Astrocyte of the hippocampus (primary cell): ENCODE measurements around the gene HCN2.
A peak's percentile ranks its signal among the peaks of the same experiment; 100 is the strongest.
"Not testable (repeated sequence)": the region's sequence is repeated elsewhere in the genome, so short reads cannot be mapped to it uniquely, and the experiment has no call there.

Experiments
- DNase-seq: peaks from one replicate; pipeline ENCODE4 v3.0.0; 2011; ENCODE audit warnings: low read depth, low spot score

HCN2 gene

DNA sequence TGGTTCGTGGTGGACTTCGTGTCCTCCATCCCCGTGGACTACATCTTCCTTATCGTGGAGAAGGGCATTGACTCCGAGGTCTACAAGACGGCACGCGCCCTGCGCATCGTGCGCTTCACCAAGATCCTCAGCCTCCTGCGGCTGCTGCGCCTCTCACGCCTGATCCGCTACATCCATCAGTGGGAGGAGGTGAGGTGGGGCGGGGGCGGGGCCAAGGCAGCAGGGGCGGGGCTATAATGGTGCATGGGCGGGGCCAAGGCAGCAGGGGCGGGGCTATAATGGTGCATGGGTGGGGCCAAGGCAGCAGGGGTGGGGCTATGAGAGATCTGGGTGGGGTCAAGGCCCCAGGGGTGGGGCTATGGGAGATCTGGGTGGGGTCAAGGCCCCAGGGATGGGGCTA is 14.1 kb downstream of the HCN2 start:
- DNase-seq = not testable (repeated sequence)

DNA sequence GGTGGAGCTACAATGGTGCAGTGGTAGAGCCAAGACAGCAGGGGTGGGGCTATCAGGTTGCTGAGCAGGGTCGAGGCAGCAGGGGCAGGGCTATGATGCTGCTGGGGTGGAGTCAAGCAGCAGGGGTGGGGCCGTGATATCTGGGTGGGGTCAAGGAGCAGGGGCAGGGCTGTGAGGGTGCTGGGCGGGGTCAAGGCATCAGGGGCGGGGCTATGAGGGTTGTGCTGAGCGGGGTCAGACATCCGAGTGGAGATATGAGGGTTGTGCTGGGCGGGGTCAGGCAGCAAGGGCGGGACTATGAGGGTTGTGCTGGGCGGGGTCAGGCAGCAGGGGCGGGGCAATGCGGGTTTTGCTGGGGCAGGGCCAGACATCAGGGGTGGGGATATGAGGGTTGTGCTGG is 14.7 kb downstream of the HCN2 start:
- DNase-seq = no peak

DNA sequence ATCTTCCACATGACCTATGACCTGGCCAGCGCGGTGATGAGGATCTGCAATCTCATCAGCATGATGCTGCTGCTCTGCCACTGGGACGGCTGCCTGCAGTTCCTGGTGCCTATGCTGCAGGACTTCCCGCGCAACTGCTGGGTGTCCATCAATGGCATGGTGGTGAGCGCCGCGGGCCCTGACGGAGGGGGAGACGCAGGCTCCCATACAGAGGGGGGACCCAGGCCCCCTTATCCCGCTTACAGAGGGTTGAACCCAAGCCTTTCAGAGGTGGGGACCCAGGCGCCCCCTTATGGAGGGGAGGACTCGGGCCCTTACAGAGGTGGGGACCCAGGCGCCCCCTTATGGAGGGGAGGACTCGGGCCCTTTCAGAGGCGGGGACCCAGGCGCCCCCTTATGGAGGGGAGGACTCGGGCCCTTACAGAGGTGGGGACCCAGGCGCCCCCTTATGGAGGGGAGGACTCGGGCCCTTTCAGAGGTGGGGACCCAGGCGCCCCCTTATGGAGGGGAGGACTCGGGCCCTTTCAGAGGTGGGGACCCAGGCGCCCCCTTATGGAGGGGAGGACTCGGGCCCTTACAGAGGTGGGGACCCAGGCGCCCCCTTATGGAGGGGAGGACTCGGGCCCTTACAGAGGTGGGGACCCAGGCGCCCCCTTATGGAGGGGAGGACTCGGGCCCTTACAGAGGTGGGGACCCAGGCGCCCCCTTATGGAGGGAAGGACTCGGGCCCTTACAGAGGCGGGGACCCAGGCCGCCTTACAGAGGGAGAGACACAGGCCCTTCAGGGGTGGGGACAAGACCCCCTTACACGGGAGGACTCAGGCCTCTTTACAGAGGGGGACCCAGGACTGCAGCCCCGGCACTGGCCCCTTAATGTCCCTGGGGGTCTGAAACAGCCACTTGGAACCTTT is 15.6 kb downstream of the HCN2 start:
- DNase-seq = not testable (repeated sequence)

- DNase-seq = no peak
These were observed 17.8 kb downstream of the HCN2 start for GRCh38 chr19:607301-608154.

DNA sequence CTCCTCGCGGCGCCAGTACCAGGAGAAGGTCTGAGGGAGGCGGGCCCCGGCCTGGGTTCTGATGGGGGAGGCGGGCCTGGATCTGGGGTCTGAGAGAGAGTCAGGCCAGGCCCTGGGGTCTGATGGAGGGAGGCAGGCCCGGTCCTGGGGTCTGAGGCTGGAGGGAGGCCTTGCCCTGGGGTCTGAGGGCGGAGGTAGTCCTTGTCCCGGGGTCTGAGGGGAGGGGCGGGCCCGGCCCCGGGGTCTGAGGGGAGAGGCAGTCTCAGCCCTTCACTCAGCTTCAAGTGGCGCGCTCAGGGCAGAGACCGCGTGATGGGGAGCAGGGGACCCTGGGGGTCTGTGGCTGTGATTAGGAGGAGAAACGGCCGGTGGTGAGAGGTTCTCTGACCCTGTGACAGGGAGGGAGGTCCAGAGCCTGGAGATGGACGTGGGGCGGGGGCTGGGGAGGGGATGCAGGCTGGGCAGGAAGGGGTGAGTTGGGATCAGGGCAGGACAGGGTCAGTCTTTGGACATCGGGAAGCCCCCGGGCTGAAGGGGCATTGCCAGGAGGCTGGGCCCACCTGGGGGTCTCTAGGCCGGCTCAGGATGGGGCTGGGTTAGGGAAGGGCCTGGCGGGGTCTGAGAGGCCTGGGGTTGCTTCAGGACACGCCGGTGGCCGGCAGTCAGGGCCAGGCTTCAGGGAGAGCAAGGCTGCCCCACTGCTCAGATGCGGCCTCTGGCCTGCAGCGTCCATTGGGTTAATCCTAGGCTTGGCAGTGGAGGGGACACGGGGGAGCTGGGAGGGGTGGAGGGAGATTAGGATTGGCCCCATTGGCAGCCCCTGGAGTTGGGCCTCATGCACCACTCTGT is 18.7 kb downstream of the HCN2 start:
- no peak for DNase-seq

- peak; percentile 52 for DNase-seq
These were observed 19.3 kb downstream of the HCN2 start for GRCh38 chr19:609004-609346.

DNA sequence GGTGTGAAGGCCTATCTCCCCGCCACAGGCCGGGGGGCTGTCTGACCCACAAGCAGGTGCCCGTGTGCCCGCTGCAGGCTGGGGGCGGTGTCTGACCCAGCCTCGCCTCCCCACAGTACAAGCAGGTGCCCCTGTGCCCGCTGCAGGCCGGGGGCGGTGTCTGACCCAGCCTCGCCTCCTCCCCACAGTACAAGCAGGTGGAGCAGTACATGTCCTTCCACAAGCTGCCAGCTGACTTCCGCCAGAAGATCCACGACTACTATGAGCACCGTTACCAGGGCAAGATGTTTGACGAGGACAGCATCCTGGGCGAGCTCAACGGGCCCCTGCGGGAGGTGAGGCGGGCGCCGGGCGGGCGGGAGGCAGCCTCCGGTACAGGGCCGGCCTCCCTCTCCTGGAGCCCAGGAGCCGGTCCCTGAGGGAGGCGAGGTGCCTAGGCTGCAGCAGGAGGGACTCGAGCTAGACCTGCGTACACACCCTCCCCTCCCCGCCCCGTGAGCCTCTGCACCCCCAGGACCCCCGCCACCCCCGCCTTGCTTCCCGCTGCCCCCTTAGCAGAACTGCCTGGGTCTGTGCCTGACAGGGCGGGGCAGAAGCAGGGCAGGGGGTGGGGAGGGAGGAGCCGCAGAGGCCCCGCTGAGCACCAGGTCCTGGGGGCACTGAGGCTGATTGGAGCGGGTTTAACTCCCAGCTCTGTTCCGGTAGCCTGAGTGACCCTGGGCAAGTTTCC is 20.6 kb downstream of the HCN2 start:
- DNase-seq = no peak

DNA sequence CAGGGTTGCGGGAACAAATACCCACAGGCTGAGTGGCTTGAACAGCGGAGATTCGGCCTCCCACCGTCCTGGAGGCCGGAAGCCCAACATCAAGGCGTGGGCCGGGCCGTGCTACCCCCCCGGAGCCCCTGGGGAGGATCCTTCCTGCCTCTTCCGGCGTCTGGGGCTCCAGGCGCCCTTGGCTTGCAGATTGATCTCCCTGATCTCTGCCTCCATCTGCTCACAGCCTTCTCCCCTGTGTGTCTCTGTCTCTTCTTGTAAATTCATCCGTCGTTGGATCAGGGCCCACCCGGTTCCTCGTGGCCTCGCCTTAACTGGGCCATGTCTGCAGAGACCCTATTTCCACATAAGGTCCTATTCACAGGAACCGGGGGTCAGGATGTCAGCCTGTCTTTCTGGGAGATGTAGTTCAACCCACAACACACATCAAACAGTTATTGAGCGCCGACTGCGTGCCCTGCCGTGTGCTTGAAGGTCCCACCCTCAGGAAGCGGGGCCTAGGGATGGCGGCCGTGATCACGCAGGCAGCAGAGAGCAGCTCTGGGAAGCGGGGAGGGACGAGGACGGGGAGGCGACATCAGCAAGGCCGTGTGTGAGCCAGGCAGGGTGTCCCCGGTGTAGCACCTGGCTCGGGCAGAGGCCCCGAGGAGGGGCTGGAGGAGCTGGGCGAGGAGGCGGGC is 21.3 kb downstream of the HCN2 start:
- DNase-seq = peak; percentile 94

GRCh38 chr19:611481-611868 is 21.8 kb downstream of the HCN2 start:
- peak; percentile 97 for DNase-seq

DNA sequence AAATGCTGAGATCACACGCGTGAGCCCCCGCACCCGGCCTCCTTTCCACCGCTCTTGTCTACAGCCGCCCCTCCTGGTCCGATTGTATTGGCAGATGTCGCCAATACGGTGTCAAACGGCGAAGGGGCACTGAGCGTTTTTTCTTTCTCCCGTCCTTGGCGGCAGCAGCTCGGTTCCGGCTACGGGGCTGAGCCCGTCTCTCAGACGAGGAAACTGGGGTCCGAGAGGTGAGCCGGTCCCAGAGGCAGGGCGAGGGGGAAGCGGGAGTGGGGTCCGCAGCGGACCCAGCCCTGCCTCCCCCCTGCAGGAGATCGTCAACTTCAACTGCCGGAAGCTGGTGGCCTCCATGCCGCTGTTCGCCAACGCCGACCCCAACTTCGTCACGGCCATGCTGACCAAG is 23.3 kb downstream of the HCN2 start:
- no peak for DNase-seq

- DNase-seq = no peak
These were observed 24.3 kb downstream of the HCN2 start for GRCh38 chr19:613732-614567.

- peak; percentile 48 for DNase-seq
These were observed 25.9 kb downstream of the HCN2 start for GRCh38 chr19:615619-616018.

GRCh38 chr19:616062-616700 is 26.5 kb downstream of the HCN2 start:
- DNase-seq = no peak

GRCh38 chr19:616747-617526 is 27.3 kb downstream of the HCN2 start:
- DNase-seq = no peak

GRCh38 chr19:617551-618246 is 28.0 kb downstream of the HCN2 start:
- no peak for DNase-seq

- no peak for DNase-seq
These were observed 28.6 kb downstream of the HCN2 start for GRCh38 chr19:618247-618619.

DNA sequence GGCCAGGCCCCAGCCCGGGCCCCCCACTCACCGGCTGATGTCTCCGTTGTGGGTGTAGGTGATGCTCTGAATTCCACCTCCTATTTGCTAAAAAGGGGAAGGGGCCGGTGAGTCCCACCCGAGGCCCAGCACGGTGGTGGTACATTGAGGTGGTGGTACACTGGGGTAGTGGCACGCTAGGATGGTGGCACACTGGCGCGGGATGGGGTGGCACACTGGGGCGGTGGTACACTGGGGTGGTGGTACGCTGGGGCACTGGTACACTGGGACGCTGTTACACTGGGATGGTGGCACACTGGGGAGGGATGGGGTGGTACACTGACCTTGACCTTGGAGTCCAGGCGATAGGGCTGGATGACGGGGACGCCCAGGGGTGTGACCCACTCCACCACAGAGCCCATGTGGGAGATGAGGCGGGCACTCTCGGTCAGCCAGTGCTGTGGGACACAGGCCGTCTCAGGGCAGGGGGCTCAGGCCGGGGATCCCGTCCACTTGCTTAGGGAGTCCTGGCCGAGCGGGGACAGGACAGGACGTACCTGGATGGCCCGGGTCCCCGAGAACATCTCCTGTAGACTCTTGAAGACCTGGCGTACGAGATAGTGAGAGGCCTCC is 29.1 kb downstream of the HCN2 start:
- DNase-seq = no peak
